Cardiac muscle cell (in vitro differentiated cells and primary cell): ENCODE results near the gene TCEAL9. TPM values are rescaled to one million over a fixed set of nuclear protein-coding genes. Genes with fewer than 3 reads are reported as not detected.
A peak's percentile ranks its signal among the peaks of the same experiment; 100 is the strongest.

Experiments used
- DNase-seq, 2 donors: peaks; one replicate each; pipeline versions ENCODE4 v3.0.0 to v3.0.0-alpha.2; 2010 to 2017; ENCODE audit warnings: low read depth in 1 of 2, low spot score in 1 of 2
- H3K27ac ChIP-seq: fragments of 200-600 bp; sonication (generic); 2 replicates; pipeline ENCODE4 v1.5.1; 2016
- H3K27me3 ChIP-seq: fragments of 200-600 bp; sonication (generic); 2 replicates; pipeline ENCODE4 v1.6.0; 2016; ENCODE audit warnings: control low read depth
- H3K36me3 ChIP-seq: fragments of 200-600 bp; sonication (generic); 2 replicates; pipeline ENCODE4 v1.5.1; 2016; ENCODE audit warnings: control low read depth
- H3K4me1 ChIP-seq: fragments of 200-600 bp; sonication (generic); 2 replicates; pipeline ENCODE4 v1.8.1; 2017; ENCODE audit warnings: low read depth, mild to moderate bottlenecking, mixed run types
- H3K4me3 ChIP-seq: fragments of 200-600 bp; sonication (generic); 2 replicates; pipeline ENCODE4 v1.5.1; 2016; ENCODE audit warnings: mild to moderate bottlenecking
- H3K9me3 ChIP-seq: fragments of 200-600 bp; sonication (generic); 2 replicates; pipeline ENCODE4 v1.5.1; 2017; ENCODE audit warnings: low read depth, mild to moderate bottlenecking, control low read depth
- CTCF ChIP-seq: IDR thresholded peaks from 2 replicates; pipeline ENCODE4 v1.5.1; 2012; ENCODE audit warnings: low read depth, mild to moderate bottlenecking, low read length
- polyA plus RNA-seq: library from polyadenylated mRNA; unstranded; fragments of >200 nt; fragmentation: Nextera tagmentation; extraction: Ambion mirVana; gene quantifications from 2 replicates; pipeline ENCODE4 v1.2.1, GENCODE V29; 2016
- total RNA-seq: library from RNA; depleted of rRNA; stranded (reverse); fragments of >200 nt; gene quantifications from 2 replicates; pipeline ENCODE4 v1.2.3, GENCODE V29; 2016

Gene TCEAL9
- total and polyA plus RNA-seq, 2 experiments from 2014 or later, result 171 to 422 TPM

DNA sequence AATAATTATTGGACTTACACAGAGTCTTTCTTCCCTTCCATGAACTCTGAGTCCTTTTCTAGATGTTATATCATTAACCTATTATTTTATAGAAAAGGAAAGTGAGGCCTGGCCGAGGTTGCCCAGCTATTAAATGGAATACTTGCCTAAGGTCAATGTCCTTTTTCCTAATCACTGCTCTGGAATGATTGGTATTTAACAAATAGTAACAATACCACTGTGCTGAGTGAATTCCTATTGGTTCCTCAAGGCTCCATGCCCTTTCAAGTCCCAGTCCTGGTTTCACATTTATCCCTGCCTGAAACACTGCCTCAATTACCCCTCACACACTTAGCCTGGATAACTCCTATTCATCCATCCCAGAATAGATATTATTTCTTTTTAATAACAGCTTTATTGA, 6.2 kb downstream of the TCEAL9 start:
- H3K4me3 ChIP-seq, result no peak overlapping the region
- peak; percentile 35 to 53 for DNase-seq
- H3K27ac ChIP-seq, result no peak overlapping the region
- H3K4me1 ChIP-seq, result peaks cover 27% of the 10 kb centered on the region
- TF ChIP-seq CTCF, result no peak
- no peaks in the 10 kb centered on the region for H3K9me3 ChIP-seq
- peaks cover 7% of the 10 kb centered on the region for H3K36me3 ChIP-seq
- no peaks in the 10 kb centered on the region for H3K27me3 ChIP-seq

DNA sequence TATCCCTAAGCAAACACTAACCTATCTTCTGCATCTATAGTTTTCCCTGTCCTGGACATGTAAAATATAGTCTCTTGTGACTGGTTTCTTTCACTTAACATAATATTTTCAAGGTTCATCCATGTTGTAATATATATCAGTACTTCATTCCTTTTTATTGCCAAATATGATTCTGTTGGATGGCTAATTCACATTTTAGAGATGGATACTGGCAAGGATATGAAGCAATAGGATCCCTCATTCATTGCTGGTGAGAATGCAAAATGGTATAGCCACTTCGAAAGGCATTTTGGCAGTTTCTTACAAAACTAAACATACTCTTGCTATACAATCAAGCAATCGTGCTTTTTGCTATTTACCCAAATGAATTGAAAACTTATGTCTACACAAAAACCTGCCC, 6.7 kb downstream of the TCEAL9 start:
- no peak for TF ChIP-seq CTCF
- Histone ChIP-seq H3K4me1 (peaks cover 22% of the 10 kb centered on the region), H3K27me3 (no peaks in the 10 kb centered on the region), H3K4me3 (no peak overlapping the region), H3K27ac (no peak overlapping the region), H3K9me3 (no peaks in the 10 kb centered on the region), H3K36me3 (peaks cover 4% of the 10 kb centered on the region)
- no peak for DNase-seq

DNA sequence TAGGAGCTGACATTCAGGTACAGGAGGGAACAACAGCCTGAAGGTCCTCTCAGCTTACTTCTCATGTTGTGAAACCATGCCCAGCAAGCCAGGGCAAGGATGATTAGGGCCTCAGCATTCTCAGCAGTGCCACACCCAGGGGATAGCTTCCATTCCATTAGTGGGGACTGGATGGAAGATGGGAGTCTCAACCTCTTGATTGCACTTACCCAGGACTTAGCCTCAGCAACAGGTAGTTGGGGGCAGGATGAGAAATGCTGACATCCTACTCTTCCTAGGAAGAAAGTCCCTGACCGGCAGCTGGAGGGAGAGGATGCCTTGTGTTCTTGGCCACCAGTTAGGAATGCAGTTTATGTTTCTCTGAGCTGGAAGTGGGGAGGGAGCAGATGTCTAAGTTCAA, 11.2 kb downstream of the TCEAL9 start:
- Histone ChIP-seq H3K4me3 (no peak overlapping the region), H3K36me3 (no peaks in the 10 kb centered on the region), H3K27me3 (no peaks in the 10 kb centered on the region), H3K4me1 (no peaks in the 10 kb centered on the region), H3K27ac (no peak overlapping the region), H3K9me3 (no peaks in the 10 kb centered on the region)
- no peak for TF ChIP-seq CTCF
- DNase-seq, result no peak

- Histone ChIP-seq H3K4me1 (no peaks in the 10 kb centered on the region), H3K27ac (no peak overlapping the region), H3K9me3 (no peaks in the 10 kb centered on the region), H3K36me3 (no peaks in the 10 kb centered on the region), H3K27me3 (no peaks in the 10 kb centered on the region), H3K4me3 (no peak overlapping the region)
- DNase-seq, result no peak
- TF ChIP-seq CTCF, result no peak
Measured at GRCh38 chrX:103369479-103369878, 13.2 kb downstream of the TCEAL9 start.

GRCh38 chrX:103372886-103373285, 16.6 kb downstream of the TCEAL9 start:
- Histone ChIP-seq H3K9me3 (no peaks in the 10 kb centered on the region), H3K36me3 (peaks cover 2% of the 10 kb centered on the region), H3K27ac (no peak overlapping the region), H3K4me1 (peaks cover 2% of the 10 kb centered on the region), H3K27me3 (no peaks in the 10 kb centered on the region), H3K4me3 (no peak overlapping the region)
- no peak for TF ChIP-seq CTCF
- DNase-seq, result no peak

- peaks cover 5% of the 10 kb centered on the region for H3K36me3 ChIP-seq
- TF ChIP-seq CTCF, result no peak
- H3K9me3 ChIP-seq, result no peaks in the 10 kb centered on the region
- DNase-seq, result no peak
- H3K27ac ChIP-seq, result no peak overlapping the region
- H3K4me1 ChIP-seq, result peaks cover 5% of the 10 kb centered on the region
- H3K4me3 ChIP-seq, result no peak overlapping the region
- no peaks in the 10 kb centered on the region for H3K27me3 ChIP-seq
Measured at GRCh38 chrX:103373581-103373980, 17.3 kb downstream of the TCEAL9 start.
